Psoas muscle (tissue), 8 donors: Measurements from ENCODE around the gene ARL15. TPM values are rescaled to one million over a fixed set of nuclear protein-coding genes. Genes with fewer than 3 reads are reported as not detected.

Experiments used
- ATAC-seq, 4 donors: fragments of 200-7000 bp; cut with Tn5 transposase; one replicate each; pipeline ENCODE4 v1.9.1; 2020; ENCODE audit warnings: moderate library complexity in 3 of 4, mild to moderate bottlenecking in 2 of 4
- DNase-seq, 2 donors: peaks; one replicate each; pipeline ENCODE4 v3.0.0-alpha.2; 2020
- H3K27ac ChIP-seq: fragments of 200-600 bp; one replicate; pipeline ENCODE4 v1.8.0; 2022
- H3K27me3 ChIP-seq, 3 donors: fragments of 200-600 bp in 1 of 3; one replicate each; pipeline versions ENCODE4 v1.6.1 to v1.8.0; 2013 to 2022; ENCODE audit warnings: low read length in 2 of 3, mild to moderate bottlenecking in 2 of 3, moderate library complexity in 1 of 3; ENCODE audit not compliant: insufficient read depth in 3 of 3
- H3K36me3 ChIP-seq, 2 donors: fragments of 200-600 bp in 1 of 2; one replicate each; pipeline versions ENCODE4 v1.6.1 to v1.8.0; 2013 to 2022; ENCODE audit warnings: low read depth in 1 of 2, mild to moderate bottlenecking in 1 of 2, moderate library complexity in 1 of 2; ENCODE audit not compliant: insufficient read depth in 1 of 2
- H3K4me1 ChIP-seq: fragments of 200-600 bp; one replicate; pipeline ENCODE4 v1.8.0; 2022
- H3K4me3 ChIP-seq: fragments of 200-600 bp; one replicate; pipeline ENCODE4 v1.8.0; 2022; ENCODE audit warnings: mild to moderate bottlenecking
- H3K9me3 ChIP-seq: fragments of 200-600 bp; one replicate; pipeline ENCODE4 v1.8.0; 2022
- CTCF ChIP-seq: fragments of 200-600 bp; IDR thresholded peaks from one replicate; pipeline ENCODE4 v1.8.0; 2022; ENCODE audit warnings: antibody characterized with exemption
- WGBS, 3 donors: extraction: QIAGEN DNeasy Blood & Tissue Kit; methylation state at CpG; one replicate each; pipeline versions ENCODE4 v1.1.6 to v1.1.7; 2013; 5-methylcytosine and 5-hydroxymethylcytosine counted together
- intact Hi-C, 2 donors: fragments of 100-400 bp; cut with DNase I; formaldehyde crosslinking; loops; one replicate each; pipeline versions ENCODE4 v1.11.0 to v1.14.2; 2022
- polyA plus RNA-seq, 3 donors: library from polyadenylated mRNA; stranded (reverse); fragments of 200-250 nt; gene quantifications; one replicate each; pipeline ENCODE4 v1.2.3, GENCODE V29; 2013
- total RNA-seq, 4 donors: library from RNA; stranded (reverse); fragmentation: NEBNext Ultra II Directional in 2 of 4; extraction: Animal tissue kit (Norgen Biotek cat#: 25700) in 2 of 4; gene quantifications; one replicate each; pipeline versions ENCODE4 v1.2.1 to v1.2.4, GENCODE V29; 2021 to 2023
- donor health status: healthy with polysubstance abuse.
- donor health status: DM: no; HTN: no; CAD: no; lungs with moderate emphysema.
- donor health status: Bipolar disorder and iron deficiency.
- donor health status: healthy.
- donor health status: DM: yes; HTN: yes; CAD: no.
- donor health status: DM: no; HTN: no; CAD: no.
- donor health status: DM: no; HTN: no; CAD: no.
- donor health status: DM: yes; HTN: yes; CAD: no.

The ARL15 gene
- total and polyA plus RNA-seq, 7 donors = 2.5 to 8.9 (median 4.6) TPM

GRCh38 chr5:54347221-54347865 is 37.0 kb upstream of the ARL15 start:
- H3K27me3 ChIP-seq = no peaks in the 10 kb centered on the region
- no peaks in the 10 kb centered on the region for H3K36me3 ChIP-seq
- 75 to 79% (median 77%) methylated on average over 5 of the region's 5 CpGs for WGBS, 3 donors
- H3K27ac ChIP-seq = no peak overlapping the region
- peaks cover 5% of the 10 kb centered on the region for H3K4me1 ChIP-seq
- TF ChIP-seq CTCF = no peak
- ATAC-seq = no peak
- no peak overlapping the region for H3K4me3 ChIP-seq
- intact Hi-C loops = no loop called here
- H3K9me3 ChIP-seq = no peaks in the 10 kb centered on the region
- no peak for DNase-seq

GRCh38 chr5:54344653-54345052 is 34.3 kb upstream of the ARL15 start:
- H3K4me3 ChIP-seq = no peak overlapping the region
- H3K27ac ChIP-seq = no peak overlapping the region
- H3K9me3 ChIP-seq = no peaks in the 10 kb centered on the region
- intact Hi-C loops = no loop called here
- H3K36me3 ChIP-seq = no peaks in the 10 kb centered on the region
- DNase-seq (no peak), ATAC-seq (peak in 1 of 4 donors; percentile 71)
- no peak for TF ChIP-seq CTCF
- H3K4me1 ChIP-seq = peaks cover 5% of the 10 kb centered on the region
- no peaks in the 10 kb centered on the region for H3K27me3 ChIP-seq

- H3K9me3 ChIP-seq = peaks cover 7% of the 10 kb centered on the region
- intact Hi-C loops = no loop called here
- H3K27me3 ChIP-seq = no peaks in the 10 kb centered on the region
- DNase-seq (no peak), ATAC-seq (no peak)
- no peaks in the 10 kb centered on the region for H3K36me3 ChIP-seq
- TF ChIP-seq CTCF = no peak
- H3K4me3 ChIP-seq = no peak overlapping the region
- no peak overlapping the region for H3K27ac ChIP-seq
- H3K4me1 ChIP-seq = peaks cover 5% of the 10 kb centered on the region
- 79 to 84% (median 81%) methylated on average over 2 of the region's 2 CpGs for WGBS, 3 donors
Measured at GRCh38 chr5:54341971-54342370, 31.6 kb upstream of the ARL15 start.

- H3K9me3 ChIP-seq = peaks cover 15% of the 10 kb centered on the region
- ATAC-seq (no peak), DNase-seq (no peak)
- no peaks in the 10 kb centered on the region for H3K27me3 ChIP-seq
- TF ChIP-seq CTCF = no peak
- no peak overlapping the region for H3K4me3 ChIP-seq
- intact Hi-C loops = no loop called here
- WGBS, 3 donors = 64 to 74% (median 68%) methylated on average over 4 of the region's 4 CpGs
- no peaks in the 10 kb centered on the region for H3K4me1 ChIP-seq
- H3K27ac ChIP-seq = no peak overlapping the region
- H3K36me3 ChIP-seq = no peaks in the 10 kb centered on the region
Measured at GRCh38 chr5:54337523-54337922, 27.1 kb upstream of the ARL15 start.

- H3K36me3 ChIP-seq = no peaks in the 10 kb centered on the region
- no peak for DNase-seq
- 50 to 66% (median 57%) methylated on average over 1 of the region's 1 CpG for WGBS, 3 donors
- H3K4me1 ChIP-seq = no peaks in the 10 kb centered on the region
- no peaks in the 10 kb centered on the region for H3K27me3 ChIP-seq
- H3K9me3 ChIP-seq = peaks cover 15% of the 10 kb centered on the region
- no peak for TF ChIP-seq CTCF
- intact Hi-C loops = no loop called here
- no peak overlapping the region for H3K27ac ChIP-seq
- no peak overlapping the region for H3K4me3 ChIP-seq
- no peak for ATAC-seq
Measured at GRCh38 chr5:54332720-54333119, 22.3 kb upstream of the ARL15 start.
